NCI-H2029 treated with DMSO at 0.1 percent for 48 hours (cell line): Measurements from ENCODE around the gene OSER1.

Experiments used
- DNase-seq: peaks from one replicate; lab custom pipeline; 2025; lab: John Stamatoyannopoulos, UW

The OSER1 gene

GRCh38 chr20:44224637-44225036 lies 14.1 kb upstream of the OSER1 start:
- DNase-seq, result no peak

- DNase-seq, result no peak
Measured at GRCh38 chr20:44223721-44224120, 13.2 kb upstream of the OSER1 start.

GRCh38 chr20:44222633-44223368 lies 12.2 kb upstream of the OSER1 start:
- no peak for DNase-seq

- no peak for DNase-seq
Measured at GRCh38 chr20:44222027-44222426, 11.5 kb upstream of the OSER1 start.

- DNase-seq, result no peak
Measured at GRCh38 chr20:44221368-44221954, 10.9 kb upstream of the OSER1 start.

GRCh38 chr20:44219791-44220190 lies 9.2 kb upstream of the OSER1 start:
- DNase-seq, result no peak

- DNase-seq, result no peak
Measured at GRCh38 chr20:44219170-44219730, 8.7 kb upstream of the OSER1 start.

- no peak for DNase-seq
Measured at GRCh38 chr20:44218446-44218845, 7.9 kb upstream of the OSER1 start.

- peak; percentile 69 for DNase-seq
Measured at GRCh38 chr20:44217342-44218092, 6.9 kb upstream of the OSER1 start.

GRCh38 chr20:44215125-44215524 lies 4.6 kb upstream of the OSER1 start:
- no peak for DNase-seq

- DNase-seq, result no peak
Measured at GRCh38 chr20:44212792-44213191, 2.2 kb upstream of the OSER1 start.

GRCh38 chr20:44211177-44212039 lies 837 bp upstream of the OSER1 start:
- DNase-seq, result no peak

GRCh38 chr20:44209686-44210405 lies 725 bp downstream of the OSER1 start:
- no peak for DNase-seq

- no peak for DNase-seq
Measured at GRCh38 chr20:44208770-44209169, 1.8 kb downstream of the OSER1 start.

GRCh38 chr20:44208165-44208564 lies 2.4 kb downstream of the OSER1 start:
- DNase-seq, result no peak

GRCh38 chr20:44207126-44207723 lies 3.3 kb downstream of the OSER1 start:
- no peak for DNase-seq

- no peak for DNase-seq
Measured at GRCh38 chr20:44206132-44206531, 4.4 kb downstream of the OSER1 start.

- no peak for DNase-seq
Measured at GRCh38 chr20:44204832-44205215, 5.7 kb downstream of the OSER1 start.

GRCh38 chr20:44204156-44204831 lies 6.3 kb downstream of the OSER1 start:
- DNase-seq, result no peak

GRCh38 chr20:44203161-44203560 lies 7.4 kb downstream of the OSER1 start:
- DNase-seq, result no peak
